K562 (cell line): ENCODE measurements around the gene KCNK4.

Experiments
- ARNT ChIP-seq, 2 experiments: fragments of 450-650 bp; IDR thresholded peaks; 2 replicates each; pipeline ENCODE4 v1.6.1; 2016; ENCODE audit warnings: mild to moderate bottlenecking in 1 of 2
- CBX8 ChIP-seq: fragments of 200-600 bp; sonication (generic); IDR thresholded peaks from 2 replicates; pipeline ENCODE4 v1.6.1; 2012; ENCODE audit warnings: borderline replicate concordance, mixed run types, low read depth, mild to moderate bottlenecking, moderate library complexity, mixed read lengths, low read length, control low read depth, inconsistent platforms; ENCODE audit not compliant: poor library complexity, severe bottlenecking; ENCODE audit errors: extremely low read depth
- CHD4 ChIP-seq: fragments of 200-600 bp; sonication (generic); IDR thresholded peaks from 3 replicates; pipeline ENCODE4 v1.6.1; 2012; ENCODE audit warnings: low read depth, mild to moderate bottlenecking, mixed read lengths, low read length, inconsistent platforms; ENCODE audit not compliant: insufficient read depth, insufficient replicate concordance, poor library complexity, severe bottlenecking
- JUNB ChIP-seq: fragments of 450-650 bp; formaldehyde crosslinking; conservative IDR thresholded peaks from 2 replicates; pipeline ENCODE4 v1.4.0; 2020; ENCODE audit warnings: mild to moderate bottlenecking
- MIER1 ChIP-seq: fragments of 450-650 bp; IDR thresholded peaks from 2 replicates; pipeline ENCODE4 v1.6.1; 2016; ENCODE audit warnings: antibody characterized with exemption, mild to moderate bottlenecking, low read depth
- POLR2AphosphoS5 ChIP-seq: IDR thresholded peaks from 2 replicates; pipeline ENCODE4 v1.6.1; 2011; ENCODE audit warnings: mild to moderate bottlenecking, low read depth, low read length, moderate library complexity; ENCODE audit not compliant: control insufficient read depth, insufficient read depth
- SIN3B ChIP-seq: fragments of 450-650 bp; IDR thresholded peaks from 2 replicates; pipeline ENCODE4 v1.6.1; 2017; ENCODE audit warnings: low read depth, mild to moderate bottlenecking, moderate library complexity
- SRSF7 ChIP-seq: fragments of 200-400 bp; formaldehyde crosslinking; optimal IDR thresholded peaks from 2 replicates; pipeline ENCODE3; 2017; ENCODE audit warnings: mild to moderate bottlenecking, low read depth, low read length
- TF ChIP-seq, protein P1 (sequence below): fragments of 250-450 bp; sonication (Bioruptor Pico); IDR thresholded peaks from 2 replicates; pipeline ENCODE4 v1.8.0; 2021; ENCODE audit warnings: borderline replicate concordance, mild to moderate bottlenecking, moderate library complexity; ENCODE audit not compliant: poor library complexity, severe bottlenecking

DNA sequence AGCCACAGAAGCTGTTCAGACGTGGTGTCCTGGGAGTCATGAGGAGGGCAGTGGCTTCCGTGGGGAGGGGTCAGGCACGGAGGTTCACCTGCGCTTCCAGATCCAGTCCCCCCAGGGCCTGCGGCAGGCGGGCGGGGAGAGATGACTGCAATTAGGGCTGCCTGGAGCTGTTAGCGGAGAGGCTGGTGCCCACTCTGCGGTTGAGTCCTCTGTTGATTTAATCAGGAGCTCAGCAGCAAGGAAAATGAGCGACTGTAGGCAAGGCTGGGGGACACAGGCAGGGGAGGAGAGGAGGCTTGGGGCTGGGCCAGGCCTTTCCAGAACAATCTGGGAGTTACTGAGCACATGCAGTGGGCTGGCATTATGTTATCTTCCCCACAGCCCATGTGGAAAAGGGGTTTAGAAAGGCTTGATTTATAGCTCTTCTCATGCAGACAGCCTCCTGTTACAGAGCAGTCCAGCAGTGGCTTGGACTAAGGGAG is 26.7 kb upstream of the KCNK4 start:
- TF ChIP-seq SIN3B (no peak), MIER1 (no peak), POLR2AphosphoS5 (no peak), JUNB (CRISPR knock-in tag) (no peak), CHD4 (no peak), ARNT (IDR thresholded peaks at IDR 0.05) (no peak), CBX8 (no peak), SRSF7 (no peak)
- TF ChIP-seq, protein P1, sequence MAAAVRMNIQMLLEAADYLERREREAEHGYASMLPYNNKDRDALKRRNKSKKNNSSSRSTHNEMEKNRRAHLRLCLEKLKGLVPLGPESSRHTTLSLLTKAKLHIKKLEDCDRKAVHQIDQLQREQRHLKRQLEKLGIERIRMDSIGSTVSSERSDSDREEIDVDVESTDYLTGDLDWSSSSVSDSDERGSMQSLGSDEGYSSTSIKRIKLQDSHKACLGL: no peak
